ENCODE data around the gene MCRS1.

GRCh38 chr12:49584591-49584990, 16.6 kb upstream of the MCRS1 start:
- TF ChIP-seq POLR2A (IDR thresholded peaks at IDR 0.05; ENCODE audit: low read depth, low read length) (no peak), PAX5 (IDR thresholded peaks at IDR 0.05; ENCODE audit: insufficient read depth, low read length, severe bottlenecking) (no peak)
